Muscle of back (tissue), 11 donors: ENCODE results near the gene AQP1. TPM values are rescaled to one million over a fixed set of nuclear protein-coding genes. Genes with fewer than 3 reads are reported as not detected.

Experiments
- DNase-seq, 3 donors: peaks; one replicate each; pipeline versions ENCODE4 v3.0.0 to v3.0.0-alpha.2; 2013
- polyA plus RNA-seq, 10 donors: library from polyadenylated mRNA; unstranded; fragments of 120-200 nt; gene quantifications; one replicate each; pipeline ENCODE4 v1.2.1, GENCODE V29; 2013; ENCODE audit not compliant: insufficient read length in 10 of 10

Gene AQP1
- polyA plus RNA-seq, 10 donors = 77.5 to 111 (median 91.8) TPM

DNA sequence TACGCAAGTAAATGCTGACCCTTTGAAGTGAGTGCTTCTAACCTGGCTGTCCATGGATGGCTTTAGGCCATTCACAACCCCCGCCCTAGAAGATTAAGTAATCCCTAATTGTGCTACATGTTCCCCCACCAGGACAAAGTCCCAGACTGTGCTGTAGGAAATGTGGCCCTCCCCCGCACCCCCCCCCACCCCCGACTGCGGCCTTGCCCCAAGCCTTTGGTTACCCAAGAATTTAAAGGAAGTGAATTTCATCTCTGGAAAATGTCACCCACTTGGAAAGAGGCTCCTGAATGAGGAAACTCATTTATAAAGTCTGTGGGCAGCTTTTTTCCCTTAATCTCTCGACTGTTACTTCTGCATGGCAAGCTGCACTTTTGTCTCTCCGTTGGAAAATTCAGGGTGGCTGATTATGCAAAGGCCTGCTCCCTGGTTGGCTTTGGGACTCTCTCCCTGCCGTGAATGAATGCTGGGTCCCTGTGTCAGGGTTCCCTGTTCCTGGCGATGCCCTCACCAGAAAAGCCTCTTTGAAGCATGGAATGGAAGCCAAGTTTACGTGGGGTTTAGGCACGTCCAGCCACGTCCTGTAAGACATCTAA lies 31.4 kb upstream of the AQP1 start:
- no peak for DNase-seq

DNA sequence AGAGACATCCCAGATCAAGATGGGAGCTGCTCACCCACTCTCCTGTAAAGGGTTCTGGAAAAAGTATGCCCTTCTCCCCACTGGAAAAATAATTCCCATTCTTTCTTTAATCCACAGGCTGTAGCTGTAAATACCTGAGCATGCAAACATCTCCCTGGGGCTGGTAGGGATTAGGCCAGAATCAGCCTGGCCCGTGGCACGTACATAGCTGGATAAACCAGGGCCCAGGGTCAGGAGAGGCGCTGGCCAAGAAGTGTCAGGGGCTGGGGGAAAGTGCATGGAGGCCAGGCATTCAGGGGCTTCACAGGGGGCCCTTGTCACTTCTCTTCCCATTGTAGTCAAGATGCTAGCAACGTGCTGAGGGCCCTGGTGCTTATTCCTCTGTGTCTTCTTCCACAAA lies 30.7 kb upstream of the AQP1 start:
- no peak for DNase-seq

DNA sequence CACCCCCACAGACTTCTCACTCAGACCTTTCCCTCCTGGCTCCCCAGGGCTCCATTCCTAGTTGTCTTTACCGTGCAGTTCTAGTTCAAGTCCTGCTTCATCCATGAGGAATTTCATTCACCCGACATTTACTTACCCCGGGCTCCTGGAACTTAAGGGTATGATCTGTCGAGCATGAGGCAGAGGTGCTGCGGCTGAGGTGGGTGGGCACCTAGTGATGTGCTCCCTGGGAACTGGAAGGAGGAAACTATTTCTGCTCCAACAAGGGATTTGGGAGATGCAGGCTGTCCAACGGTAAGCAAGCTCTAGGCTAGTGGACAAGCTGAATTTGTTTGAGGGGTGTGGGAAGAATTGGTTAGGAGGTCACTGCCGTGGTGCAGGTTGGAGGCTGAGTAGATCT lies 30.2 kb upstream of the AQP1 start:
- DNase-seq = no peak

DNA sequence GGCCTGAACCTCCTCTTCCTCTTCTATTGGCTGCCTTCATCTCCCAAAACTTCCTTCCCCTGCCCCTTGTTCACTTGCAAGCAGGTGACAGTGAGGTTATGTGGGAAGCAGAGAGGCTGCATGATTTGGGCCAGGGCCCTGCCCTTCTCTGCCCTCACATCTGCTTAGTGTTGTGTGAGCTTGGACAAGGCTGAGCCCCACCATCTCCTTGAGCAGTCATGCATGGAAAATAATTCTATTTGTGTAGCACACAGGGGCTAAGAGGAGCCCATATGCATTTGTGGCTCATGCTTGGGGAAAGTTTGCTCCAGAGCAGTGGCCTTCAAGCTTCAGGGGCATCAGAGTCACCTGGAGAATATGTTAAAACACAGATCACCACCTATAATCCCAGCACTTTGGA lies 26.8 kb upstream of the AQP1 start:
- DNase-seq = no peak

DNA sequence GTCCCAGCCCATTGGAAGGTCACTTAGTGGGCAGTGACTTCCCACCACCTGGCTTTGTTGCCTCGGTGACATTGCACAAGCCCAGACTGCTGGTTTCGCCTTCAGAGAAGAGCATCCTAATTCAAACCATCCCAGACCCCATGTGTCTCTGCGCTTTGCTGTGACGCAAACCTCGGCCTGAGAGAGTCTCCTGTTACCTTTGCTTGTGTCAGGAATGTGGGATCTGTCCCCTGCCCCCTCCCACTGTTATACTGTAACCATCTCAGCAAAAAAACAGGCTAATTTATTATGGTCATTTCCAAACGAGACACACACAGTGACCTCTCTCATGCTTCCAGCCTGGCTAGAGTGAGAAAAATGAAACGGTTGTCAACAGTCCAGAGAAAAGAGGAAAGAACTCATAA lies 25.0 kb upstream of the AQP1 start:
- DNase-seq = peak; percentile 38 to 83 (median 61)

DNA sequence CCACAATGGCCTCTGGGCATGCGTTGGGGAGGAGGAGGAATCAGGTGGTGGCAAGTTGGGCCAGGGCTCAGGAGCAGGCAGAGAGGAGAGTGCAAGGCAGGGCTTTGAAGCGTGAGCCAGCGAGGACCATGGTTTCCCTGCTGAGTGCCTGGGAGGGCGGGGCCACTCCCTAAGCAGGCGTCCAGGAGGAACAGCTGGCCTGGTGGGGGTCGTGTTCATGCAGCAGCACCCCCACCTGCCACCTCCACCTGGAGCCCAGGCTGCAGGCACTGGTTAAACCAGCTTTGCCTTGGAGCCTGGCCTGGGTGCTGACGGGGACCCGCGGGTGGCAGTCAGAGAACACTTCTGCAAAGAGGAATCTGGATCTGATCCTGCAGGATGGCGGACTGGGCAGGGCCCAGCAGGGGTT lies 24.2 kb upstream of the AQP1 start:
- no peak for DNase-seq

DNA sequence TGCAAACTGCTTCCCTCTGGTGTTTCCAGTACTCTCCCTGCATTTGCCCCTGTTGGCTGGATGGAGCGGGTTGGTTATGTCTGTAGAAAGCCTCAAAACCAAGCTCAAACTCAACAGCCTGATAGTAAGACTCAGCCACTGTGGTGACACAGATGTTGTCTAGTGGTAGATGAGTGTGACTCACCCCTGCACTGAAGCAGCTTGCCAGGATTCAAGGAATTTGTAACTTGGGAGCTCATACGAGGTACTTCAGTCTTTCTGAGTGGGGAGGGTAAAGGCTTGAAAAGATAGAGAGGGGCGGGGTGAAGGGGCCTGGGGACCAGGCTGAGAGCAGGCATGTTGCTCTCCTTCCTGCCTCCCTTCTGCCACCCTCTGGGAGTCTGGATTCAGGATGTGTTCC lies 22.9 kb upstream of the AQP1 start:
- DNase-seq = peak; percentile 63 to 89 (median 82)

DNA sequence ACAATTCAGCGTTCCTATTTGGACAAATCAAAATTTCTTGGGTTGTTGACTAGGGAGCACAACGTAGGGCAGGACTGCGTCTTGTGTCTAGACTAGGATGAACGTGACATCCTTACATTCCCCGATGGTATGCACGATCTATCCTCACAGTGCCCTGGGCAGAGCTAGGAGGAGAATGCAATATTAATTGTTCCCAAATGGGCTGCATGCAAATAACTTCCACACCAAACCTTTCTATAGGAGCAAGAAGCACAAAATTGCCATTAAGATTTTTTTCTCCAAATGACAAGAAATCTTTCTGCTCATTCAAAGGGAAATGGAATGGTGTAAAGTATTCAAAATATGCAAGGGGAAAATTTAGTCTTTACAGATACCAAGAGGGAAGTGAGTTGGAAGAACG lies 21.4 kb upstream of the AQP1 start:
- no peak for DNase-seq

DNA sequence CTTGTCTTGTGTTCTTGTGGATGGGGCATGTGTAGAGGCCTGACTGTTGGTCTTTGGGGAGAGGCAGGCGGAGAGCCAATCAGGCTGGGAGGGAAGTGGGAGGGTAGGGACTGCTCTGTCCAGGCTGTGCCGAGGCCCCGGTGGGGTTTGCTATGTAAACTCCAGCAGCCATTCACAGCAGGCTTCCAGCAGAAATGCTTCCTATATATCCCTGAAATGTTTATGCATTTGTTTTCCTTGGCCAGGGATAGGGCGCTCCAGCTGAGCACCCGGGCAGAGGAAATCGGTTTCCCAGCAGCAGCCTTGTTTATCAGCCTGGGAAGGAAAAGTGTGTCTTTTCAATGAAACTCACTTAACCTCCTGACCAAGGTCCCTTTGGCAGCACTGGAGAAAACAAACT lies 18.3 kb upstream of the AQP1 start:
- DNase-seq = peak in 2 of 3 donors; percentile 65 to 88

DNA sequence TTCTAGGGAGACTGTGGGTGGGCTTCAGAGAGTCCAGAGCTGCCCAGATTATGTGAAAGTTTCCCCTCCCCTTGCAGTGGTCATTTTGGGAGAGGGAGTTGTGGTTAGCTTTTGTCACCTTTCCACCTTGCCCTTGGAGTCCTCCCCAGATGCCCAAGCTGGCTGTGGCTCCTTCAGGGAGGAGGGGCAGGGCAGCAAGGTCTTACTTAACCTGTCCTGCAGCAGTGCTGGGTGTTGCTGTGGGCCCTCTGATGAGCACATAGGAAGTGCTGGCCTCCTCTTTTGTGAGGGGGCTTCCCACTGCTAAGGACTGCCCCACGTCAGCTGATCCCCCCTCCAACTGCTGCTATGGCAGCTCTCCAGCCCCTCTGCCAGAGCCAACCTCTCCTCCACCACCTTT lies 17.6 kb upstream of the AQP1 start:
- no peak for DNase-seq

DNA sequence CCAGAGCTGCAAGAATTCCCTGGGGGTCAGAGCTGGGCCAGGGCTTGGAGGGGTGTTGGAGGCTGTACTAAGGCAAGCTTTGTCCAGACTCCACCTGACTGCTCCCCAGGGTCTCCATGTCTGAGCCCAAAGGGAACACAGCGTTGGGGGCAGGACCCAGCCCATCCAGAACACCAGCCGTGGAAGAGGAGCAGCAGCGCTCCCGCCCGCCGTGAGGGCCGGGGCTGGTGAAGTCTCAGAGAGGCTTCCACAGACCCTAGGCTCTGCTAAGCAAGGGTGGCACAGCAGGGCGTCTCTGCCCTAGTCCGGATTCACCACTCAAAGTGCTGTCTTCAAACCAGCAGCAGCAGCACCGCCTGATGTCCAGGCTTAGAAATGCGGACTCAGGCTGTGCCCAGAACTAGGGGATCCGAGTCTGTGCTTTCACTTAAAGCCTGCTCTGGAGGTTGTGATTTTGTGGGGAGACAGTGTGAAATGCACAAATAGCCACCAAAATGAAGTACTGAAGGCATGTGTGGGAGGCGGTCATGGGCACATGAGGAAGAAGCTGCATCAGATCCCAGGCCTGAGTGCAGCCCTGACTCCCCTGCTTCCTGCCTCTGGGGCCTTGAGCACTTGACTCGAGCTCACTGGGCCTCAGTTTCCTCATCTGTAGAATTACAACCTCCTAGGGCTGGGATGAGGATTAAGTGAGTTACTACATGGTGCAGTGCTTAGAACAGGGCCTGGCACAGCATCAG lies 16.6 kb upstream of the AQP1 start:
- DNase-seq = peak in 1 of 3 donors; percentile 26

DNA sequence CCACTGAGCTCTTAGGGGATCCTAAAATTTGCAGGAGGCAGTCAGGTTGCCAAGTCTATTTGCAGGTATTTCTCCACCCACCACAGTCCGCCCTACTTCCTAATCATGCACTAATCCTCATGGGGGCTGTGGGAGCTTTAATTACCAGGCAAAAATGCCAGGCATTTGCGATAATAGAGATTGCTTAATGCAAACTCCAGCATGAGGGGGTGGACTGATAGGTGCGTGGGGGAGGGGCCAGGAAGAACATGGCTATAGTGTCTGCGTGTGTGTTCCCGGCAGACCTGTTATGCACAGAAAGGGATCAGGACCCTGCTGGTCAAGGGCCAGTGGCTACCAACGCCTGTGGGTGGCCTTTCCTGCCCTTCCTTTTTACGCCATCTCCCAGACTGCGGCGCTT lies 15.6 kb upstream of the AQP1 start:
- no peak for DNase-seq

DNA sequence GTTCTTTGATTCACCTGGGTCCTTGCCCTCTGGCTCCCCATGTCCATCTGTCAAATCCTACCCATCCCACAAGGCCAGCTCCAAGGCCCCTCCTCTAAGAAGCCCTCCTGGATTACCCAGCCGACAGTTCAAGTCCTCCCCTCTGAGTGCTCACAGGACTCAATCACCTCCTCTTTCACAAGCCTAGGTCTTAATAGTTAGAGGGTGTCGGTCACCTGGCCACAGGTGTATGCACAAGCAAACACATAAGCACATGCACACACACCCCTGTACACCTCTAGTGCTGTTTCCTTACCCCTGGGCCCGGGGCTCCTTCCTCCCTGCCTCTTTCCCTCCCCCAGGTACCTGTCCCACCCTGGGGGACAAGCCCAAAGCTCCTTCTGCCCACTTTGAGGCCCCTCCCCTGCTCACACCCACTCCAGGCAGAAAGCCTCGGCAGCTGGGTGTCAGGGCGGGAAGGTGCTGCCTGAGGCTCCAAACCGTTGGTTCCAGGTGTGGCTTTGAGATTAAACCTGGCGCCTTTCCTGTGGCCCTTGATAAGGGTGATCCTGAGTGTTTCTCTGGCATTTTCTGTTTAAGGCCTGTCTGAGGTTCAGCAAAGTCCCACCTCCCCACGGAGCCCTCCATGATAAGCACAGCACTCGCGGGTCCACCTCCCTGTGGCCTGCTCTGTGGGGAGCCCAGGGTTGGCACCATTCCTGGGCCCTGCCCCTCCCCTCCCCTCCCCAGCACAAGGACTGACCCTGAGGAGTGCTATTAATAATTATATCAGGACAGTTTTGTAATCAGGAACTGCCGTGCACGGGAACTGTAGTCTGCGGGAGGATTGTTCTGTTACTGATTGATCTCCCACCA lies 14.6 kb upstream of the AQP1 start:
- no peak for DNase-seq

DNA sequence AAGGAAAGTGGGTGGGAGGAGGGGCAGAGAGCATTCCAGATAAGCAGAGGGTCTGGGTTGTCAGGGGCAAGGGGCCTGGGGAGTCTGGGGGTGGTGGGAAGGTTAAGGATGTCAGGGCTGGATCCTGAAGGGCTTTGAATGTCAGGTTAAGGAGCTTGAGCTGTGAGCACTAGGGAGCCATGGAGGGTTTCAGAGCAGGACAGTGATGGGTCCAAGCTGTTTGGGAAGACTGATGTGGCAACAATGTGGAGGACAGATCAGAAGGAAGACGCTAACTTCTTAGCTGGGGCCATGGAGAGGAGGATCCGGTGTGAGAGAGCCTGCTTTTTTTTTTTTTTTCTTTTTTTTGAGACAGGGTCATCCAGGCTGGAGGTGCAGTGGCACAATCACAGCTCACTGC lies 13.9 kb upstream of the AQP1 start:
- no peak for DNase-seq

DNA sequence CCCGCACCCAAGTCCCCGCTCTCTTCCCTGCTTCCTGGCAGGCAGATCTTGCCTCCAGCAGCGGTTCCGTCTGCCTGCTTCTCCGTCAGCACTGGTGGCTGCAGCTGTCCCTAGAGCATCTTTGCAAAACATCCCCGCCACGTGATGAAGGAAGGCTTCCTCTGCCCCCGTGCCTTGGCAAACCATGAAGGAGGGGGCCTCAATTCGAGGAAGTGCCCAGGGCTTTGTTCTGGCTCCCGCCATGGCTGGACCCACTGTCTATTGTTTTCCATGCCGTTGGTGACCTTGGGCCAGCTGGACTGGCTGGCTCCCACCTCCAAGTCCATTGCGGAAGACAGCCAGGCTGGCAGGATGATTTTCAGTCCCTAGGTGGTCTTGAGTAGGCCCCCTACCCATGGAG lies 13.2 kb upstream of the AQP1 start:
- DNase-seq = no peak

DNA sequence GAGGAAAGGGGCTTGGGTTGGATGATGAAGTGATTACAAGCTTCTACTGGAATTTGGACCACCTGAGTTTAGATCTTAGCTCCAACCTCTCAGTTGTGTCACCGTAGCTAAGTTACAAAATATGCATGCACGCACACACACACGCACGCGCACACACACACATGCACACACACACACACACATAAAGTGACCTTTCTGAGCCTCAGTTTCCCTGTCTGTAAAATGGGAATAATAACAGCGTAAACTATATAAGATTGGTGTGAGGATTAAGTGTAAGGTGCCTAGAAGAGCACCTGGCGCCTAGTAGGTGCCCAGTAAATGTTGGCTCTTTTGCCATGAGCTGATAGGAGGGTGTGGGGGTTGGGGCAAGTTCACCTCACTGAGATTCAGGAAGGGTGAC lies 12.6 kb upstream of the AQP1 start:
- DNase-seq = no peak

DNA sequence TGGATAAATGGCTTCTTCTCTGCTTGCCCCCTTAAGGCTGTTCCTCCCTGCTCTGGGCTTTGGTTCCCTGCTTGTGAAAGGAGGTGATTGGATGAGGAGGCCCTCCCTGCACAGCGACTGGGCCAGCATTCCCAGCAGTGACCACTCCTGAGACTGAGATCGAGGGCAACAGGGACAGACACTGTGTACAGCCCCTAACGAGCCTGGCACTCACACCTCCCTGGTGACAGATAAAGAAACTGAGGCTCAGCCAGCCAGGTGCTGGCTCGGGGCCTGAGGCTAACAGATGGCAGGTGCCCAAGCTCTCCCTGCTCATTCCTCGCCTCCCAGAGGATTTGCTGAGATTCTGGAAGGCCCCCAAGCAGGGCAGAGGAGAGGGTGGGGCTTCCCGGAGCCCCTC lies 12.0 kb upstream of the AQP1 start:
- DNase-seq = peak in 1 of 3 donors; percentile 26

DNA sequence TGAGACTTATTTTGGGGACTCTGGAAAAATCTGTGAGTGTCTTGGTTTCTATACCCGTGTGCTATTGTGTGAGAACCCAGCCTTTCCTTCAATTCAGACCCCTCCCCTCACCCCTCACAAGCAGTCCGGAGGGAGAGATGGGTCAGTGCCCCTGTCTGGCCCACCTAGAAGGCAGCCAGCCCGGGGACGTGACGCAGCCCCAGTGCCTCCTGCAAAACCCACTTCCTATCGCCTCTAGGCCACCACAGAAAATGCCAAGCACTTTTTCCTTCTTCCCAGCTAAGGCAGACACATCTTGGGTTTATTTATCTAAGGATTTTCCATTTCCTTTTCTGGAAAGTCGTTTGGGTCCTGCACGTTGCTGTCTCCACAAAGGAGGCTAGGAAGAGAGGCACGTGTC lies 11.6 kb upstream of the AQP1 start:
- no peak for DNase-seq

DNA sequence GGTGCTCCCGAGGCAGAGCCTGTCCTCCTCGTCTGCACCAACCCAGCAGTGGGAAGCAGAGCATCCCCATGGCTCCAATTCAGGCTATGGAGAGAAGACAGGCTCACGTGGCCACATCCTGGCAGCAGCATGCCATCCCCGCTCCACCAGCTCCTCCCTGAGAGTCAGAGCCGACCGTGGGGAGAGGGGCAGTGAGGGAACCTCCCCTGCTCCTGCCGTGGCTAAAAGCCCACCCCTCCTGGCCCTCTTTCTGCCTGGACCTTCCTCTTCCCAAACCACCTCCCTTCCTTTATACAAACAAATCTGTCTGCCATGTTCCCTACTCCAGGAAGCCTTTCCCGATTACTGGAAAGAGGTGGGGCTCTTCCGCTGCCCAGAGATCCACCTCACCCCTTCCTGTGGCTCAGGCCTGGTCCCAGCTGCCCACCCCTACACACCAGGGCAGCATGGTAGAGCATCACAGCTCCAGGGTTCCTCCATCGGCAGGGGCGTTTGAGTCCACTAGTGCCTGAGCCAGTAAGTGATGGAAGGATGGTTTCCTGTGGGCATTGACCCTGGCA lies 10.8 kb upstream of the AQP1 start:
- DNase-seq = no peak

DNA sequence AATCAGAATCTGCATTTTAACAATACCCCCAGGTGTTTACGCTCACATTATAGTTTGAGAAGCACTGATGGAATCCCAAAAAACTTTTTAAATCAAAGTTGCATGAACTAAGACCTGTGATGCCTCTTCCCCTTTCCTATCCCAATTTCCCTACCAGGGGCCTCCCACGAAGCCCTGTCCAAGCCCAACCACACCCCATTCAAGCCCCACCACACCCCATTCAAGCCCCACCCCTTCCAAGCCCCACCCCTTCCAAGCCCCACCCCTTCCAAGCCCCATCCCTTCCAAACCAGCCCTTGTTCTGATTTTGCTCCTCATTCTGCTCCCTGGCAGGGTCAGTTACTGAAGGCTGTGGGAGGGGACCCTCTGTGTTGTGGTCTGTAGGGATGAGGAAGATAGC lies 9.8 kb upstream of the AQP1 start:
- no peak for DNase-seq

DNA sequence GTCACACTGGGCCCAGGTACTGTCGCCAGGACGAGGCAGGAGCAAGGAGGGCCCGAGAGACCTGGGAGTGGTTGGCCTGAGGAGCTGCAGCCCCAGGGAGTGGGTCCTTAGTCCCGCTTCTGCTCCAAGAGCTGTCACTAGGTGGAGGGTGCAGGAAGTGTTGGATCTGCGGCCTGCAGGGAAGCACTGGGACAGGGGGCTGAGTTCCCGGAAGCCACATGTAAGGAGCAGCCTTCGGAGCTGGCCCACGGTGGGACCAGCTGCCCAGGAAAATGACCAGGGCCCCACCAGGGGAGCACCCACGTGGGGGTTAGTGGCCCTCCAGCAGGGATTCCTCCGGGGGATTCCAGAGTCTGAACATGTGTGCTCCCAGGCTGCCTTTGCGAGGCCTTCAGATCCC lies 9.2 kb upstream of the AQP1 start:
- DNase-seq = no peak

DNA sequence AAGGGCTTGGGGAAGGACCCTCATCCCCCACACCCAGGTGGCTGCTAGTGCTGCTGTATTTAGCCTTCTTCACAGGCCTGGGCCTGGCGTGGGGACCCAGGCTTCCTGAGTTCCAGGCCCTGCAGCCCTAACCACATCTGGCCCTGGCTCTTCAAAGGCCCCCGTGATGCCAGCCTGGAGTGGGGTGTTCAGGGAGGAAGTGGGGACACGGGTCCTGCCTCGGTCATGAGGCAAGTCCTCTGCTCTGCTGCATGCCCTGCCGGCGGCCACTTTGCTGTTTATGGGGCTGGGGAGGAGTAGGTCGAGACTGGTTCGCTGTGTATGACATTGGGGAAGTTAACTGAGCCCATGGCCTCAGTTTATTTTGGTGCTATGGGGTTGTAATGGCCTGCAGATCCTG lies 8.5 kb upstream of the AQP1 start:
- no peak for DNase-seq

DNA sequence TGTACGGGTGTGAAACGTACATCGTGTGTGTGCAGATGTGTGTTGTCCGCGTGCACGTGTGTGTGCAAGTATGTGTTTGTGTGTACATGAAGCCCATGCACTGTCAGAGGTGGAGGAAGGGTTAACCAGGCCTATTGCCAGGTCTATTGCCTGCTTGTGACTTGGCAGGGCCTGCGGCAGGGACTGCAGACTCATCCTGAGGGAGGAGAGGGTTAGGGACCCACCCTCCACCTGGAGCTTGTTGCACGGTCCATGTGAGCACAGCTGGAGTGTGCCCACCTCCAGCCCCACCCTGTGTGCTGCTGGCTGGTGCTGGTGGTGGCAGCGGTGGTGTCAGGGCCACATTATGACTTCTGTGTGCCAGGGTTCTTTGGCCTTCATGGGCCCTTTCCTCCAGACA lies 7.1 kb upstream of the AQP1 start:
- DNase-seq = no peak
